HL-60 (cell line): ENCODE measurements around the gene CHMP5.

Experiments used
- DNase-seq, 2 experiments: peaks; one replicate each; pipeline ENCODE4 v3.0.0-alpha.2; 2010 to 2020; ENCODE audit warnings: low read depth in 1 of 2, low spot score in 1 of 2
- H3K27ac ChIP-seq: fragments of 250-450 bp; sonication (Bioruptor Pico); replicated peaks from 2 replicates; pipeline ENCODE4 v1.5.1; 2020; ENCODE audit warnings: mild to moderate bottlenecking, moderate library complexity
- H3K27me3 ChIP-seq: fragments of 250-450 bp; sonication (Bioruptor Pico); 2 replicates; pipeline ENCODE4 v1.5.1; 2021; ENCODE audit warnings: mild to moderate bottlenecking, moderate library complexity; ENCODE audit not compliant: insufficient read depth, poor library complexity, severe bottlenecking
- H3K4me3 ChIP-seq: replicated peaks from 2 replicates; pipeline ENCODE4 v1.5.1; 2011; ENCODE audit warnings: mild to moderate bottlenecking, control low read depth, low read length; ENCODE audit not compliant: insufficient read depth
- GABPA ChIP-seq: IDR thresholded peaks from 2 replicates; pipeline ENCODE4 v1.6.1; 2012; ENCODE audit warnings: low read depth
- POLR2AphosphoS5 ChIP-seq: IDR thresholded peaks from 2 replicates; pipeline ENCODE4 v1.6.1; 2012; ENCODE audit warnings: low read depth
- SPI1 ChIP-seq: IDR thresholded peaks from 2 replicates; pipeline ENCODE4 v1.6.1; 2012; ENCODE audit warnings: low read depth, mild to moderate bottlenecking, borderline replicate concordance
- TF ChIP-seq, protein P1 (sequence below): IDR thresholded peaks from 2 replicates; pipeline ENCODE4 v1.6.1; 2012; ENCODE audit warnings: low read depth; ENCODE audit not compliant: insufficient replicate concordance
- TF ChIP-seq, protein P2 (sequence below): IDR thresholded peaks from one replicate; pipeline ENCODE4 v1.5.1; 2011; ENCODE audit warnings: low read length, control low read depth, inconsistent platforms; ENCODE audit not compliant: insufficient read depth

CHMP5 gene

DNA sequence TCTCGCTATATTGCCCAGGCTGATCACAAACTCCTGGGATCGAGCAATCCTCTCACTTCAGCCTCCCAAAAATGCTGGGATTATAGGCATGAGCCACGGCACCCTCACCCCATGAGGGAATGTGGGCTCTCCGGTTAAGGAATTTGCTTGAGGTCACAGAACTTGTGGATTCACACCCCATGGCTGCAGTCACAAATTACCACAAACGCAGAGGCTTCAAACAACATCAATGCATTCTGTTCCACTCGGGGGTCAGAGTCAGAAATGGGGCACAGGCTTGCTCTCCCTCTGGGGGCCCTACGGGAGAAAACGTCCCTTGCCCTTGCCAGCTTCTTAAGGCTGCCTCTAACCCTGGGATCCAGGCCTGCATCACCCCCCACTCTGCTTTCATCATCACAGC lies 37.1 kb upstream of the CHMP5 start:
- DNase-seq: no peak
- TF ChIP-seq, protein P1, sequence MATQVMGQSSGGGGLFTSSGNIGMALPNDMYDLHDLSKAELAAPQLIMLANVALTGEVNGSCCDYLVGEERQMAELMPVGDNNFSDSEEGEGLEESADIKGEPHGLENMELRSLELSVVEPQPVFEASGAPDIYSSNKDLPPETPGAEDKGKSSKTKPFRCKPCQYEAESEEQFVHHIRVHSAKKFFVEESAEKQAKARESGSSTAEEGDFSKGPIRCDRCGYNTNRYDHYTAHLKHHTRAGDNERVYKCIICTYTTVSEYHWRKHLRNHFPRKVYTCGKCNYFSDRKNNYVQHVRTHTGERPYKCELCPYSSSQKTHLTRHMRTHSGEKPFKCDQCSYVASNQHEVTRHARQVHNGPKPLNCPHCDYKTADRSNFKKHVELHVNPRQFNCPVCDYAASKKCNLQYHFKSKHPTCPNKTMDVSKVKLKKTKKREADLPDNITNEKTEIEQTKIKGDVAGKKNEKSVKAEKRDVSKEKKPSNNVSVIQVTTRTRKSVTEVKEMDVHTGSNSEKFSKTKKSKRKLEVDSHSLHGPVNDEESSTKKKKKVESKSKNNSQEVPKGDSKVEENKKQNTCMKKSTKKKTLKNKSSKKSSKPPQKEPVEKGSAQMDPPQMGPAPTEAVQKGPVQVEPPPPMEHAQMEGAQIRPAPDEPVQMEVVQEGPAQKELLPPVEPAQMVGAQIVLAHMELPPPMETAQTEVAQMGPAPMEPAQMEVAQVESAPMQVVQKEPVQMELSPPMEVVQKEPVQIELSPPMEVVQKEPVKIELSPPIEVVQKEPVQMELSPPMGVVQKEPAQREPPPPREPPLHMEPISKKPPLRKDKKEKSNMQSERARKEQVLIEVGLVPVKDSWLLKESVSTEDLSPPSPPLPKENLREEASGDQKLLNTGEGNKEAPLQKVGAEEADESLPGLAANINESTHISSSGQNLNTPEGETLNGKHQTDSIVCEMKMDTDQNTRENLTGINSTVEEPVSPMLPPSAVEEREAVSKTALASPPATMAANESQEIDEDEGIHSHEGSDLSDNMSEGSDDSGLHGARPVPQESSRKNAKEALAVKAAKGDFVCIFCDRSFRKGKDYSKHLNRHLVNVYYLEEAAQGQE: no peak
- no peak for TF ChIP-seq SPI1
- TF ChIP-seq, protein P2, sequence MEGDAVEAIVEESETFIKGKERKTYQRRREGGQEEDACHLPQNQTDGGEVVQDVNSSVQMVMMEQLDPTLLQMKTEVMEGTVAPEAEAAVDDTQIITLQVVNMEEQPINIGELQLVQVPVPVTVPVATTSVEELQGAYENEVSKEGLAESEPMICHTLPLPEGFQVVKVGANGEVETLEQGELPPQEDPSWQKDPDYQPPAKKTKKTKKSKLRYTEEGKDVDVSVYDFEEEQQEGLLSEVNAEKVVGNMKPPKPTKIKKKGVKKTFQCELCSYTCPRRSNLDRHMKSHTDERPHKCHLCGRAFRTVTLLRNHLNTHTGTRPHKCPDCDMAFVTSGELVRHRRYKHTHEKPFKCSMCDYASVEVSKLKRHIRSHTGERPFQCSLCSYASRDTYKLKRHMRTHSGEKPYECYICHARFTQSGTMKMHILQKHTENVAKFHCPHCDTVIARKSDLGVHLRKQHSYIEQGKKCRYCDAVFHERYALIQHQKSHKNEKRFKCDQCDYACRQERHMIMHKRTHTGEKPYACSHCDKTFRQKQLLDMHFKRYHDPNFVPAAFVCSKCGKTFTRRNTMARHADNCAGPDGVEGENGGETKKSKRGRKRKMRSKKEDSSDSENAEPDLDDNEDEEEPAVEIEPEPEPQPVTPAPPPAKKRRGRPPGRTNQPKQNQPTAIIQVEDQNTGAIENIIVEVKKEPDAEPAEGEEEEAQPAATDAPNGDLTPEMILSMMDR: no peak
- TF ChIP-seq GABPA: no peak
- TF ChIP-seq POLR2AphosphoS5: no peak
- no peak overlapping the region for H3K4me3 ChIP-seq
- H3K27ac ChIP-seq: peak overlapping the region; percentile 85
- H3K27me3 ChIP-seq: no peaks in the 10 kb centered on the region

DNA sequence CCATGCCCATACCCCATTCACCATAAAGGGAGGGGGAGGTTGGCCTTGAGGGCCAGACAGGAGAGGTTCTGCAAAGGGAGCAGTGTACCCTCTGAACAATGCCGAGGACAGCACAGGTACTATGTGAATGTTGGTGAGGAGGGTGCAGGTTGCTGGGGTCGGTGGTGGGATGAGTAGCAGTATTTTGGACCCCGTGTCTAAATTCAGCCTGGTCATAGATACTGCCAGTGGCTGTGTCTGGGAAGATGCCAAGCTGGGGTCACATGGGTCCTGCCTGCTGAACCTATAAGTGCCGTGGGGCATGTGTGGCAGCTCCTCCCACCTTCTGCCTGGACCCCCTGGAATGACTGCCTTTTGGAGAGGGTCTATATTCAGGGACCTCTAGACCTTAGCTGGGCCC lies 36.2 kb upstream of the CHMP5 start:
- Histone ChIP-seq H3K27ac (no peak overlapping the region), H3K27me3 (no peaks in the 10 kb centered on the region)
- TF ChIP-seq GABPA (no peak), SPI1 (no peak), POLR2AphosphoS5 (no peak)
- TF ChIP-seq, protein P2: no peak
- TF ChIP-seq, protein P1: no peak

DNA sequence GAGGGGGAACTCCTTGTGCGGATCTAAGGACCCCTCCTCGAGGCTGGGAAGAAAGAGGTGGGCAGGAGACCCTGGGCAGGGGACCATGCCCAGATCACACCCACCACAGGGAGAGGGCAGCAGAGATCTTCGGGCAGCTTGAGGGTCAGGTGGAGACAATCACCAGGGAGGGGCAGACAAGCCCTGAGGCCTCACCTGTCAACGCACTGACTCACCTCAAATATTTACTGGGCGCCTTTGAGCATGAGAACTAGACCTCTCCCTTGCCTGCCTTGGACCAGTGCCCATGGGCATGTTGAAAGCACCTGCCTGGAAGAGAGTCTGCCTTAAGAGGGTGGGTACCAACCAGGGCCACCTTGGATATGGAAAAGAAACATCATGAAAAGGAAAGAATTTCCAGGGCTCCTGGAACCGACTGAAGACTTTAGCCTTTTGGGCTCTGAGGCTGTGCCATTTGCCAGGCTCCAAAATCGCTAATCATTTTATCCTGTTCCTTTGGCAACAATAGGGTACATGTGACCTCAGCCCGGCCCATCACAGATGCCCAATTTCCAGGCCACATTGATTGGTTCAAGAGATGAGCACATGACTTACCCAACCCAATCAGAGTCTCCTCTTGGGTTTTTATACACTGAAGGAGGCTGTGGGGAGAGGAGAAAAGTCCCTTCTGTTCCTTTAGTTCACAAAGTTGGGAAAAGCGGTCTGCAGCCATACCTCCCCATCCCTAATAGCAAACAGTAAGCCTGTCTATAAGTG lies 35.3 kb upstream of the CHMP5 start:
- no peak for DNase-seq

More for the DNA sequence above, 36.2 kb upstream of the CHMP5 start:
- no peak overlapping the region for H3K4me3 ChIP-seq
- DNase-seq: no peak

More for the DNA sequence above, 35.3 kb upstream of the CHMP5 start:
- no peak for TF ChIP-seq GABPA
- no peak for TF ChIP-seq POLR2AphosphoS5
- no peak for TF ChIP-seq SPI1
- TF ChIP-seq, protein P1: no peak
- TF ChIP-seq, protein P2: no peak
- Histone ChIP-seq H3K27ac (no peak overlapping the region), H3K27me3 (no peaks in the 10 kb centered on the region), H3K4me3 (no peak overlapping the region)
